Measurements from ENCODE around the gene DLG2.

DNA sequence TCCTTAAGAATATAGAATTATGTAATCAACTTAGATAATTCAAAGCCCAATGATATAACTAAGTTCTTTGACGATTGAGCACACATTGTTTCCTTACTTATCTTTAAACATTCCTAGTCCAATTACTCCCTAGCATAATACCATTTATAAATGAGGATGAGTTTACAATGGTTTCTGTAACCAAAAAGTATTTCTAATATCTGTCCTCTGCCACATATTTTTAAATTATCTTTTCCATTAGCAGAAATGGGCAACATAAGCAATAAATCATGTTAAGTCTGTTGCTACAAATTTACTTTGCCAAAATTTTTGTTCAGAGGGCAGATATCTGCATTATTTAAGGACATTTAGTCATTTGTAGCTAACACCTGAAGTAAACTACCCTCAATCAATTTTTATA is 31.0 kb upstream of the DLG2 start:
- TF ChIP-seq EZH2phosphoT487 (IDR thresholded peaks at IDR 0.05; ENCODE audit: low read length): no peak
- TF ChIP-seq, protein P1, sequence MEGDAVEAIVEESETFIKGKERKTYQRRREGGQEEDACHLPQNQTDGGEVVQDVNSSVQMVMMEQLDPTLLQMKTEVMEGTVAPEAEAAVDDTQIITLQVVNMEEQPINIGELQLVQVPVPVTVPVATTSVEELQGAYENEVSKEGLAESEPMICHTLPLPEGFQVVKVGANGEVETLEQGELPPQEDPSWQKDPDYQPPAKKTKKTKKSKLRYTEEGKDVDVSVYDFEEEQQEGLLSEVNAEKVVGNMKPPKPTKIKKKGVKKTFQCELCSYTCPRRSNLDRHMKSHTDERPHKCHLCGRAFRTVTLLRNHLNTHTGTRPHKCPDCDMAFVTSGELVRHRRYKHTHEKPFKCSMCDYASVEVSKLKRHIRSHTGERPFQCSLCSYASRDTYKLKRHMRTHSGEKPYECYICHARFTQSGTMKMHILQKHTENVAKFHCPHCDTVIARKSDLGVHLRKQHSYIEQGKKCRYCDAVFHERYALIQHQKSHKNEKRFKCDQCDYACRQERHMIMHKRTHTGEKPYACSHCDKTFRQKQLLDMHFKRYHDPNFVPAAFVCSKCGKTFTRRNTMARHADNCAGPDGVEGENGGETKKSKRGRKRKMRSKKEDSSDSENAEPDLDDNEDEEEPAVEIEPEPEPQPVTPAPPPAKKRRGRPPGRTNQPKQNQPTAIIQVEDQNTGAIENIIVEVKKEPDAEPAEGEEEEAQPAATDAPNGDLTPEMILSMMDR (IDR thresholded peaks at IDR 0.05; ENCODE audit: low read length): no peak
- TF ChIP-seq EZH2 (optimal IDR thresholded peaks at IDR 0.05; ENCODE audit: low read depth, low read length): no peak

Data from MM.1S (cell line).